ENCODE results near the gene KLHL22. TPM values are rescaled to one million over a fixed set of nuclear protein-coding genes. Genes with fewer than 3 reads are reported as not detected.
"Not testable (repeated sequence)": the region's sequence is repeated elsewhere in the genome, so short reads cannot be mapped to it uniquely, and the experiment has no call there.

The KLHL22 gene
- total RNA-seq, 1 donor from 2014 or later, result 58.4 TPM

- no peak overlapping the region for H3K4me3 Mint-ChIP-seq
- peaks cover 4% of the 10 kb centered on the region for H3K4me1 Mint-ChIP-seq
- H3K27ac Mint-ChIP-seq, result no peak overlapping the region
- H3K27me3 Mint-ChIP-seq (ENCODE audit: low read depth), result no peaks in the 10 kb centered on the region
- no peak for TF ChIP-seq CTCF (IDR thresholded peaks at IDR 0.05; ENCODE audit: unreplicated experiment)
- no peaks in the 10 kb centered on the region for H3K9me3 Mint-ChIP-seq
- peaks cover 10% of the 10 kb centered on the region for H3K36me3 Mint-ChIP-seq
- DNase-seq (ENCODE audit: low spot score in 2 of 2, unreplicated experiment in 2 of 2), result no peak
Measured at GRCh38 chr22:20471126-20471833, 24.3 kb downstream of the KLHL22 start.

GRCh38 chr22:20470525-20470924 is 25.1 kb downstream of the KLHL22 start:
- not testable (repeated sequence) for H3K9me3 Mint-ChIP-seq; H3K27me3 Mint-ChIP-seq (ENCODE audit: low read depth); H3K4me3 Mint-ChIP-seq; DNase-seq (ENCODE audit: low spot score in 2 of 2, unreplicated experiment in 2 of 2); H3K36me3 Mint-ChIP-seq; H3K27ac Mint-ChIP-seq; H3K4me1 Mint-ChIP-seq

- no peak overlapping the region for H3K27ac Mint-ChIP-seq
- no peak for TF ChIP-seq CTCF (IDR thresholded peaks at IDR 0.05; ENCODE audit: unreplicated experiment)
- no peak overlapping the region for H3K4me3 Mint-ChIP-seq
- peaks cover 4% of the 10 kb centered on the region for H3K4me1 Mint-ChIP-seq
- H3K36me3 Mint-ChIP-seq, result peaks cover 15% of the 10 kb centered on the region
- no peak for DNase-seq (ENCODE audit: low spot score in 2 of 2, unreplicated experiment in 2 of 2)
- no peaks in the 10 kb centered on the region for H3K9me3 Mint-ChIP-seq
- H3K27me3 Mint-ChIP-seq (ENCODE audit: low read depth), result no peaks in the 10 kb centered on the region
Measured at GRCh38 chr22:20469110-20469868, 26.3 kb downstream of the KLHL22 start.

- Mint-ChIP-seq H3K9me3 (no peaks in the 10 kb centered on the region), H3K36me3 (peaks cover 22% of the 10 kb centered on the region), H3K4me3 (no peak overlapping the region), H3K27ac (peak overlapping the region; percentile 48), H3K27me3 (ENCODE audit: low read depth) (no peaks in the 10 kb centered on the region), H3K4me1 (peaks cover 4% of the 10 kb centered on the region)
- DNase-seq (ENCODE audit: low spot score in 2 of 2, unreplicated experiment in 2 of 2), result no peak
- no peak for TF ChIP-seq CTCF (IDR thresholded peaks at IDR 0.05; ENCODE audit: unreplicated experiment)
Measured at GRCh38 chr22:20466659-20467379, 28.8 kb downstream of the KLHL22 start.

- no peak overlapping the region for H3K4me3 Mint-ChIP-seq
- no peak overlapping the region for H3K27ac Mint-ChIP-seq
- H3K36me3 Mint-ChIP-seq, result peaks cover 26% of the 10 kb centered on the region
- no peaks in the 10 kb centered on the region for H3K9me3 Mint-ChIP-seq
- no peaks in the 10 kb centered on the region for H3K27me3 Mint-ChIP-seq (ENCODE audit: low read depth)
- H3K4me1 Mint-ChIP-seq, result peaks cover 4% of the 10 kb centered on the region
- no peak for TF ChIP-seq CTCF (IDR thresholded peaks at IDR 0.05; ENCODE audit: unreplicated experiment)
- DNase-seq (ENCODE audit: low spot score in 2 of 2, unreplicated experiment in 2 of 2), result no peak
Measured at GRCh38 chr22:20465759-20466077, 29.9 kb downstream of the KLHL22 start.

All from mesothelial cell of epicardium (in vitro differentiated cells).